GM12878 (cell line): ENCODE measurements around the gene ANKRD34A. TPM values are rescaled to one million over a fixed set of nuclear protein-coding genes. Genes with fewer than 3 reads are reported as not detected.

Experiments
- ATAC-seq: fragments of 200-7000 bp; cut with Tn5 transposase; 3 replicates; pipeline ENCODE4 v1.9.1; 2020; ENCODE audit warnings: mild to moderate bottlenecking, moderate library complexity
- BruUV-seq: library from RNA; stranded (reverse); fragments of 400-500 nt; replicated peaks from 2 replicates; lab custom pipeline; 2021; lab: Mats Ljungman, UMichigan
- CTCF ChIA-PET: fragments of 300-600 bp; sonication (Branson Sonifier 250); formaldehyde crosslinking; extraction: SDS; loops from one replicate; lab custom pipeline; 2021; ENCODE audit warnings: inconsistent platforms; lab: Yijun Ruan, JAX
- POLR2A ChIA-PET: fragments of 350-600 bp; formaldehyde crosslinking; extraction: SDS; loops from one replicate; lab custom pipeline; 2021; ENCODE audit warnings: inconsistent platforms; lab: Charles Lee
- RAD21 ChIA-PET: fragments of 300-600 bp; sonication (Branson Sonifier 250); formaldehyde crosslinking; loops from one replicate; lab custom pipeline; 2023; ENCODE audit warnings: antibody characterized with exemption; ENCODE audit not compliant: unreplicated experiment; lab: Charles Lee
- SMC1A ChIA-PET: fragments of 300-600 bp; sonication (Branson Sonifier 250); formaldehyde crosslinking; loops from one replicate; lab custom pipeline; 2023; ENCODE audit not compliant: unreplicated experiment, uncharacterized antibody; lab: Charles Lee
- DNase-seq: peaks from one replicate; pipeline ENCODE4 v3.0.0-alpha.2; 2011; ENCODE audit warnings: low read depth, low spot score
- FAIRE-seq: peaks from 3 replicates; lab custom pipeline; 2011; peaks lifted over from hg19 to GRCh38; lab: Jason Lieb, UNC
- H2AFZ ChIP-seq: 2 replicates; pipeline ENCODE4 v1.6.0; 2011; ENCODE audit warnings: low read depth, low read length, control low read depth; ENCODE audit not compliant: control insufficient read depth
- H3K27ac ChIP-seq: 2 replicates; pipeline ENCODE4 v1.5.1; 2011; ENCODE audit warnings: control low read depth; ENCODE audit not compliant: control insufficient read depth, insufficient read depth
- H3K27me3 ChIP-seq, 2 experiments: replicated peaks in 1 of 2; 2 replicates each; pipeline versions ENCODE4 v1.6.0 to v1.6.1; 2011; ENCODE audit warnings: low read length in 1 of 2; ENCODE audit not compliant: control insufficient read depth in 2 of 2, insufficient read depth in 2 of 2
- H3K36me3 ChIP-seq, 2 experiments: 2 replicates each; pipeline ENCODE4 v1.5.1; 2011; ENCODE audit warnings: low read length in 1 of 2; ENCODE audit not compliant: control insufficient read depth in 2 of 2, insufficient read depth in 2 of 2
- H3K4me1 ChIP-seq: 2 replicates; pipeline ENCODE4 v1.6.1; 2011; ENCODE audit warnings: mild to moderate bottlenecking, low read length, moderate library complexity, mixed read lengths; ENCODE audit not compliant: control insufficient read depth, insufficient read depth
- H3K4me2 ChIP-seq: 2 replicates; pipeline ENCODE4 v1.6.0; 2011; ENCODE audit warnings: control low read depth; ENCODE audit not compliant: control insufficient read depth, insufficient read depth
- H3K4me3 ChIP-seq: fragments of 200-600 bp; sonication (generic); 2 replicates; pipeline ENCODE4 v1.5.1; 2016
- H3K79me2 ChIP-seq: 2 replicates; pipeline ENCODE4 v1.6.0; 2011; ENCODE audit warnings: low read length; ENCODE audit not compliant: control insufficient read depth, insufficient read depth
- H3K9ac ChIP-seq: 2 replicates; pipeline ENCODE4 v1.8.0; 2011; ENCODE audit warnings: low read length, control low read depth, mixed read lengths; ENCODE audit not compliant: control insufficient read depth, insufficient read depth
- H3K9me3 ChIP-seq: replicated peaks from 3 replicates; pipeline ENCODE4 v1.5.1; 2011; ENCODE audit warnings: mild to moderate bottlenecking, low read length; ENCODE audit not compliant: control insufficient read depth, insufficient read depth
- H4K20me1 ChIP-seq: 2 replicates; pipeline ENCODE4 v1.6.0; 2011; ENCODE audit not compliant: control insufficient read depth, insufficient read depth
- ASH2L ChIP-seq: fragments of 300-600, 200-600 bp; sonication (generic); IDR thresholded peaks from 2 replicates; pipeline ENCODE4 v1.6.1; 2017; ENCODE audit warnings: low read depth, mild to moderate bottlenecking, borderline replicate concordance
- BACH1 ChIP-seq: fragments of 450-650 bp; IDR thresholded peaks from 2 replicates; pipeline ENCODE4 v1.6.1; 2017; ENCODE audit warnings: mild to moderate bottlenecking, borderline replicate concordance
- BRCA1 ChIP-seq: IDR thresholded peaks from 2 replicates; pipeline ENCODE4 v1.6.1; 2011; ENCODE audit warnings: low read depth, low read length, improper control_type of control experiment
- CBX5 ChIP-seq: sonication (generic); IDR thresholded peaks from 2 replicates; pipeline ENCODE4 v1.6.1; 2016; ENCODE audit warnings: low read depth, moderate library complexity, mild to moderate bottlenecking, inconsistent platforms
- CREM ChIP-seq: IDR thresholded peaks from 2 replicates; pipeline ENCODE4 v1.6.1; 2014; ENCODE audit warnings: antibody characterized with exemption, low read depth
- EZH2 ChIP-seq: IDR thresholded peaks from 2 replicates; pipeline ENCODE4 v1.6.1; 2012; ENCODE audit warnings: low read depth, mild to moderate bottlenecking, control low read depth, inconsistent platforms, low read length, borderline replicate concordance; ENCODE audit not compliant: control insufficient read depth
- HCFC1 ChIP-seq: fragments of 150-350 bp; IDR thresholded peaks from 2 replicates; pipeline ENCODE4 v1.6.1; 2014; ENCODE audit warnings: low read length
- HDAC2 ChIP-seq: fragments of 200-600 bp; sonication (generic); IDR thresholded peaks from 2 replicates; pipeline ENCODE4 v1.6.1; 2017
- KDM1A ChIP-seq: fragments of 200-600 bp; sonication (generic); IDR thresholded peaks from 2 replicates; pipeline ENCODE4 v1.6.1; 2016; ENCODE audit warnings: borderline replicate concordance
- MEF2A ChIP-seq: IDR thresholded peaks from 2 replicates; pipeline ENCODE4 v1.6.1; 2011; ENCODE audit warnings: low read depth, mild to moderate bottlenecking, low read length, moderate library complexity; ENCODE audit not compliant: insufficient read depth
- MYB ChIP-seq: fragments of 150-350 bp; IDR thresholded peaks from 2 replicates; pipeline ENCODE4 v1.6.1; 2014; ENCODE audit warnings: mild to moderate bottlenecking, low read depth, low read length, borderline replicate concordance
- NRF1 ChIP-seq: conservative IDR thresholded peaks from 2 replicates; pipeline ENCODE4 v1.6.1; 2011; ENCODE audit warnings: mild to moderate bottlenecking, low read depth, low read length, improper control_type of control experiment
- POU2F2 ChIP-seq: IDR thresholded peaks from 3 replicates; pipeline ENCODE4 v1.6.1; 2011; ENCODE audit warnings: low read depth, mild to moderate bottlenecking, low read length, borderline replicate concordance
- SMAD1 ChIP-seq: fragments of 450-650 bp; IDR thresholded peaks from 2 replicates; pipeline ENCODE4 v1.6.1; 2018; ENCODE audit warnings: mild to moderate bottlenecking, low read depth; ENCODE audit not compliant: partially characterized antibody
- SMC3 ChIP-seq: IDR thresholded peaks from 2 replicates; pipeline ENCODE4 v1.6.1; 2011; ENCODE audit warnings: low read length, improper control_type of control experiment, borderline replicate concordance
- SRF ChIP-seq, 2 experiments: IDR thresholded peaks; 2 replicates each; pipeline ENCODE4 v1.6.1; 2011; ENCODE audit warnings: low read depth in 2 of 2, low read length in 2 of 2, mild to moderate bottlenecking in 1 of 2, moderate library complexity in 1 of 2
- WGBS: methylation state at CpG from one replicate; pipeline ENCODE4 v1.1.6; 2016; ENCODE audit warnings: low lambda C conversion rate; ENCODE audit not compliant: insufficient replicate concordance, insufficient coverage; ENCODE audit errors: missing lambda C conversion rate; 5-methylcytosine and 5-hydroxymethylcytosine counted together
- in situ Hi-C: fragments of 300-500 bp; cut with MboI; formaldehyde crosslinking; loops from 9 replicates; pipeline ENCODE4 v1.14.3; 2018; ENCODE audit warnings: mixed read lengths
- intact Hi-C: fragments of 100-400 bp; cut with micrococcal nuclease; formaldehyde crosslinking; loops from one replicate; pipeline ENCODE4 v1.14.2; 2022; ENCODE audit not compliant: unreplicated experiment
- polyA plus RNA-seq, 11 experiments: library from polyadenylated mRNA; depleted of rRNA in 4 of 11; unstranded in 6 of 11; stranded (reverse) in 5 of 11; fragments of >200 nt; fragmentation: Nextera tagmentation in 4 of 11; fragmentation: Illumina TruSeq in 1 of 11; extraction: Ambion mirVana in 4 of 11; extraction: Trizol in 1 of 11; gene quantifications; 1 replicate in 1 of 11; 2 replicates in 10 of 11; pipeline versions ENCODE4 v1.2.1 to v1.2.3, GENCODE V29; 2011 to 2016; ENCODE audit warnings: inconsistent platforms in 2 of 11, missing spikeins in 2 of 11, low read depth in 1 of 11
- total RNA-seq, 4 experiments: library from RNA; depleted of rRNA in 3 of 4; stranded (reverse); fragments of >200 nt in 3 of 4; fragmentation: Illumina TruSeq in 1 of 4; extraction: Trizol in 1 of 4; gene quantifications; 2 replicates each; pipeline versions ENCODE4 v1.2.1 to v1.2.3, GENCODE V29; 2013 to 2021
- TF ChIP-seq, protein P1 (sequence below): fragments of 450-650 bp; IDR thresholded peaks from 2 replicates; pipeline ENCODE4 v1.6.1; 2018; ENCODE audit warnings: mild to moderate bottlenecking, low read depth, moderate library complexity; ENCODE audit not compliant: partially characterized antibody
- TF ChIP-seq, protein P2 (sequence below): IDR thresholded peaks from 2 replicates; pipeline ENCODE4 v1.6.1; 2012; ENCODE audit warnings: low read depth, low read length, improper control_type of control experiment

The ANKRD34A gene
- total and polyA plus RNA-seq, 10 of the 15 experiments (the other 5 are each of a cell fraction or from before 2014, with no cell fraction given): 0.40 to 3.5 (median 1.6) TPM

DNA sequence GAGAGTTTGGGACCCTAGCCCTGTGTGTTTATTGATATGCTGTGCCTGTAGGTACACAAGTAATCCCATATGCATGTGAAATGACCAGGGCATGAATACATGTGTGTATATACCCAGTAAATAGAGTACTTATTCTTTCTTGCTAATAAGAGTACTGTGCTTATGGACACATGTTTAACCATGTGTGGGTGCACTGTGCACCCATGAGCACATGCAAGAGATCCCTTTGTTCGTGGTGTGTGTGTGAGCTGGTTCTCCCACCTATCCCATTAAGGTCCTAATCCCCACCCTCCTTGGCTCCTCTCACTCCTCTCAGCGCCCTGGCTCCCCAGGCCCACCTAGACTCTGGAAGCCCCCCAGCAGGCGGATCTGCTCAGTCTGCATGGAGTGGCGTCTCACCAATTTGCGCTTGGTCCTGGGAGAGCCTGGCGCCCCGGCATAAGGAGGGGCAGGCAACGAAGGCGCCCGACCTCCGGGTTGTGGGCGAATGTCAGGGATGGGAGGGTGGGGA is 4.4 kb downstream of the ANKRD34A start:
- Histone ChIP-seq H4K20me1 (no peaks in the 10 kb centered on the region), H3K79me2 (peaks cover 18% of the 10 kb centered on the region), H2AFZ (peak overlapping the region; percentile 83; the same call in 1 of the 2 replicates), H3K36me3 (no peaks in the 10 kb centered on the region), H3K4me1 (peaks cover 19% of the 10 kb centered on the region), H3K9me3 (no peaks in the 10 kb centered on the region), H3K4me3 (peak overlapping the region; percentile 80; the same call in 1 of the 2 replicates), H3K9ac (no peak overlapping the region)
- no peak for FAIRE-seq
- ChIA-PET RAD21 (no interaction called here), SMC1A (interaction anchor here (4.1 kb wide), 1 partner anchor 18 kb away, joined by 37 read pairs; no protein-coding TSS in a partner anchor)
- 38% methylated on average over 6 of the region's 12 CpGs for WGBS
- in situ Hi-C loops: no loop called here
- DNase-seq: no peak
- TF ChIP-seq CREM: no peak
- no peak for TF ChIP-seq ASH2L
- no peak for TF ChIP-seq KDM1A
- TF ChIP-seq, protein P1, sequence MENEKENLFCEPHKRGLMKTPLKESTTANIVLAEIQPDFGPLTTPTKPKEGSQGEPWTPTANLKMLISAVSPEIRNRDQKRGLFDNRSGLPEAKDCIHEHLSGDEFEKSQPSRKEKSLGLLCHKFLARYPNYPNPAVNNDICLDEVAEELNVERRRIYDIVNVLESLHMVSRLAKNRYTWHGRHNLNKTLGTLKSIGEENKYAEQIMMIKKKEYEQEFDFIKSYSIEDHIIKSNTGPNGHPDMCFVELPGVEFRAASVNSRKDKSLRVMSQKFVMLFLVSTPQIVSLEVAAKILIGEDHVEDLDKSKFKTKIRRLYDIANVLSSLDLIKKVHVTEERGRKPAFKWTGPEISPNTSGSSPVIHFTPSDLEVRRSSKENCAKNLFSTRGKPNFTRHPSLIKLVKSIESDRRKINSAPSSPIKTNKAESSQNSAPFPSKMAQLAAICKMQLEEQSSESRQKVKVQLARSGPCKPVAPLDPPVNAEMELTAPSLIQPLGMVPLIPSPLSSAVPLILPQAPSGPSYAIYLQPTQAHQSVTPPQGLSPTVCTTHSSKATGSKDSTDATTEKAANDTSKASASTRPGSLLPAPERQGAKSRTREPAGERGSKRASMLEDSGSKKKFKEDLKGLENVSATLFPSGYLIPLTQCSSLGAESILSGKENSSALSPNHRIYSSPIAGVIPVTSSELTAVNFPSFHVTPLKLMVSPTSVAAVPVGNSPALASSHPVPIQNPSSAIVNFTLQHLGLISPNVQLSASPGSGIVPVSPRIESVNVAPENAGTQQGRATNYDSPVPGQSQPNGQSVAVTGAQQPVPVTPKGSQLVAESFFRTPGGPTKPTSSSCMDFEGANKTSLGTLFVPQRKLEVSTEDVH: no peak
- TF ChIP-seq BRCA1: no peak
- TF ChIP-seq HCFC1: no peak
- no peak for TF ChIP-seq NRF1
- no peak for TF ChIP-seq EZH2
- TF ChIP-seq SRF (IDR thresholded peaks at IDR 0.05; ENCODE audit: low read depth in 2 of 2, low read length in 2 of 2): no peak
- TF ChIP-seq HDAC2: no peak
- TF ChIP-seq, protein P2, sequence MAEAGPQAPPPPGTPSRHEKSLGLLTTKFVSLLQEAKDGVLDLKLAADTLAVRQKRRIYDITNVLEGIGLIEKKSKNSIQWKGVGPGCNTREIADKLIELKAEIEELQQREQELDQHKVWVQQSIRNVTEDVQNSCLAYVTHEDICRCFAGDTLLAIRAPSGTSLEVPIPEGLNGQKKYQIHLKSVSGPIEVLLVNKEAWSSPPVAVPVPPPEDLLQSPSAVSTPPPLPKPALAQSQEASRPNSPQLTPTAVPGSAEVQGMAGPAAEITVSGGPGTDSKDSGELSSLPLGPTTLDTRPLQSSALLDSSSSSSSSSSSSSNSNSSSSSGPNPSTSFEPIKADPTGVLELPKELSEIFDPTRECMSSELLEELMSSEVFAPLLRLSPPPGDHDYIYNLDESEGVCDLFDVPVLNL: no peak
- TF ChIP-seq SMAD1: no peak
- no peak for TF ChIP-seq POU2F2
- TF ChIP-seq MYB: no peak
- TF ChIP-seq MEF2A: no peak
- TF ChIP-seq CBX5: no peak
- no peak for TF ChIP-seq BACH1
- no peak for TF ChIP-seq SMC3
- TF ChIP-seq, all 136 proteins: peak for 0
- no peaks in the 10 kb centered on the region; a peak in 1 of 4 replicates for H3K27me3 ChIP-seq
- H3K4me2 ChIP-seq: peak overlapping the region; percentile 78
- ATAC-seq: no peak
- no TSS peak for BruUV-seq
- POLR2A ChIA-PET: interaction anchor here (5.8 kb wide), 1 partner anchor 33 kb away, joined by 58 read pairs; the partner anchor contains the start of gene RBM8A
- CTCF ChIA-PET: no interaction called here
- no peak overlapping the region for H3K27ac ChIP-seq
- intact Hi-C loops: loop anchor here (2.0 to 5.0 kb wide), 3 partner anchors 17 to 77 kb away; partner anchors contain the start of gene RBM8A
